Memory B cell (primary cell): ENCODE data around the gene ST8SIA6.

Source experiments
- ATAC-seq: fragments of 150-1000 bp; cut with Tn5 transposase; 2 replicates; pipeline ENCODE4 v1.10.0; 2021; ENCODE audit warnings: low read depth, mild to moderate bottlenecking, moderate library complexity
- DNase-seq, 2 donors: peaks; one replicate each; pipeline ENCODE4 v3.0.0; 2022; ENCODE audit warnings: low spot score in 2 of 2
- H3K27ac Mint-ChIP-seq: one replicate; pipeline ENCODE4 v1.8.0; 2022; ENCODE audit warnings: mild to moderate bottlenecking, moderate library complexity, mixed read lengths
- H3K27me3 Mint-ChIP-seq: one replicate; pipeline ENCODE4 v1.8.0; 2022; ENCODE audit warnings: mixed read lengths
- H3K36me3 Mint-ChIP-seq: one replicate; pipeline ENCODE4 v1.8.0; 2022; ENCODE audit warnings: mild to moderate bottlenecking, mixed read lengths
- H3K4me1 Mint-ChIP-seq: one replicate; pipeline ENCODE4 v1.8.0; 2022; ENCODE audit warnings: mixed read lengths
- H3K4me3 Mint-ChIP-seq: one replicate; pipeline ENCODE4 v1.8.0; 2022; ENCODE audit warnings: mild to moderate bottlenecking, moderate library complexity, mixed read lengths
- H3K9me3 Mint-ChIP-seq: one replicate; pipeline ENCODE4 v1.8.0; 2022; ENCODE audit warnings: mixed read lengths

The ST8SIA6 gene

DNA sequence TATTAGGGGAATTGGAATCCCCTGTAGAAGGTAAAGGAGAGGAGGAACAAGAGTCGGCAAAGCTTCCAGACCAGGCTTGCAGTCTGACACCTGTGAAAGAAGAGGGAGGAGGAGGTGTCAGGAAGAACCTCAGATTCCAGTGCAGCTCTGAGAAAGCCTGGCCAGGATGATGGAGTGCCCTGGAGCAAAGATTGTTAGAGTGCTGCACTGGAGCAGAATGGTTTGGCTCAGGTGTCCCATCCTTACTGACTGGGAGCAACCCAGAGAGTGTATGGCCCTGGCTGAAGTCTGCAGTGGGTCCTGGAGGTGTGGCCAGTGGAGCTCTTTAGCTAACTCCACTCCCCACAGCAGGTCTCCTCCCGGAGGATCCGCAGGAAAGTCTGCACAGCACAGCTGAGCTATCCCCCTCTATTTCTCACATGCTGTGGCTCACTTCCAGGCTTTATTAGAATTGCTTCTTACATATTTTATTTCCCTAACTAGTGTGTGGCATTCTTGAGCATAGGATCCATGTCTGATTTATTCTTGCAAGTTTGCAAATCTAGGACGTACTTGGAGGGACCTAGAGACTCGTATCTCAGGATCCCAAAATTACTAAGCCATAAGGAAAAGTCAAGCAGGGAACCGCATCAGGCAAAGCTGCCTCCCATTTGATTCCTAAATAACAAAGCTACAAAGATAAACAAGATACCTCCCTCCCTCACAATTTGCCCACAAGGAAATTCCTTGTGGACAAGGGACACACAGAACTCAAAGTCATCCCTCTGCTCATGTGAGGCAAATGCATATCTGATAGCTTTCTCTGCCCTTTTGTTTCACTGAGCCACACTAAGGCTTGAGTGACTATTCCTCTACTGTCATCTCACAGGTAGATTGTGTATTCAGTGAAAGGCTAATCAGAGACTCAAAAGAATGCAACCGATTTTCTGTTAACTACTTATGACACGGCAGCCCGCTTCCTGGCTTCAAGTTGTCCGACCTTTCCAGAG is 167.5 kb downstream of the ST8SIA6 start:
- ATAC-seq, result no peak

DNA sequence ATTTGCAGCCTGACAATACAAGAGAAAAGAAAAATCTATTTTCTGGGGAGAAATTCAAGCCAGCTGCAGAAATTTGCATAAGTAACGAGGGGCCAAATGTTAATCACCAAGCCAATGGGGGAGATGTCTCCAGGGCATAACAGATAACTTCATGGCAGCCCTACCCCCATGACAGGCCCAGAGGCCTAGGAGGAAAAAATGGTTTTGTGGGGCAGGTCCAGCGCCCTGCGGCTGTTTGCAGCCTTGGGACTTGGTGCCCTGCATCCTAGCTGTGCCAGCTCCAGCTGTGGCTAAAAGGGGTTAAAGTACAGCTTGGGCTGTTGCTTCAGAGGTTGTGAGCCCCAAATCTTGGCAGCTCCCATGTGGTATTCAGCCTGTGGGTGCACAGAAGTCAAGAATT is 172.1 kb downstream of the ST8SIA6 start:
- Mint-ChIP-seq H3K27me3 (peaks cover 1% of the 10 kb centered on the region), H3K4me3 (no peak overlapping the region), H3K9me3 (peaks cover 19% of the 10 kb centered on the region), H3K27ac (no peak overlapping the region), H3K36me3 (peaks cover 6% of the 10 kb centered on the region), H3K4me1 (no peaks in the 10 kb centered on the region)
- no peak for ATAC-seq
- no peak for DNase-seq

More for the DNA sequence above, 167.5 kb downstream of the ST8SIA6 start:
- Mint-ChIP-seq H3K27me3 (peaks cover 3% of the 10 kb centered on the region), H3K4me1 (no peaks in the 10 kb centered on the region), H3K27ac (no peak overlapping the region), H3K36me3 (peaks cover 2% of the 10 kb centered on the region), H3K4me3 (no peak overlapping the region), H3K9me3 (peaks cover 8% of the 10 kb centered on the region)
- no peak for DNase-seq

DNA sequence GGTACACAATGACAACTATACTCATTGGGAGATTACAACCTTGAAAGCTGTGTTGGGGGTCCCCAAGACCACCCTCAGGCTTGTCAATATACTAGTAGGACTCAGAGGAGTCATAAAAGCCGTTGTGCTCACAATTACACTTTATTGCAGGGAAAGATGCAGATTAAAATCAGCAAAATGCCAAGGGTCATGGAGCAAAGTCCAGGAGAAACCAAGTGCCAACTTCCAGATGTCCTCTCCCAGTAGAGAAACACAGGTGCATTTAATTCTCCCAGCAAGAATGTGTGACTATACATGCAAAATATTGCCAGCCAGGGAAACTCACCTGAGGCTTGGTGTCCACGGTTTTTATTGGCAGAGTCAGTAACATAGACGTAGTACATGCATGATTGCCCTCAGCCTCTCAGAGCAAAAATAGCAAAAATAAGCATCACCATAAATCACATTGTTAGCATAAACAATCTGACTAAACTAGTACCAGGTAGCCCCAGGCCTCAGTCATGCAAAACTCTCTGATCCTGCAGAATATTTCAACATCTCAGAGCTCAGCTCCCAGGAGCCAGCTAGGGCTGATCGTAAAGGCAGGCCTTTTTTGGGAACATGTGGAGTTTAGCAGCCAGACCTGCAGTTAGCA is 175.7 kb downstream of the ST8SIA6 start:
- DNase-seq (no peak), ATAC-seq (no peak)
- peaks cover 20% of the 10 kb centered on the region for H3K9me3 Mint-ChIP-seq
- no peak overlapping the region for H3K27ac Mint-ChIP-seq
- H3K4me3 Mint-ChIP-seq, result no peak overlapping the region
- H3K36me3 Mint-ChIP-seq, result peaks cover 5% of the 10 kb centered on the region
- no peaks in the 10 kb centered on the region for H3K4me1 Mint-ChIP-seq
- no peaks in the 10 kb centered on the region for H3K27me3 Mint-ChIP-seq

DNA sequence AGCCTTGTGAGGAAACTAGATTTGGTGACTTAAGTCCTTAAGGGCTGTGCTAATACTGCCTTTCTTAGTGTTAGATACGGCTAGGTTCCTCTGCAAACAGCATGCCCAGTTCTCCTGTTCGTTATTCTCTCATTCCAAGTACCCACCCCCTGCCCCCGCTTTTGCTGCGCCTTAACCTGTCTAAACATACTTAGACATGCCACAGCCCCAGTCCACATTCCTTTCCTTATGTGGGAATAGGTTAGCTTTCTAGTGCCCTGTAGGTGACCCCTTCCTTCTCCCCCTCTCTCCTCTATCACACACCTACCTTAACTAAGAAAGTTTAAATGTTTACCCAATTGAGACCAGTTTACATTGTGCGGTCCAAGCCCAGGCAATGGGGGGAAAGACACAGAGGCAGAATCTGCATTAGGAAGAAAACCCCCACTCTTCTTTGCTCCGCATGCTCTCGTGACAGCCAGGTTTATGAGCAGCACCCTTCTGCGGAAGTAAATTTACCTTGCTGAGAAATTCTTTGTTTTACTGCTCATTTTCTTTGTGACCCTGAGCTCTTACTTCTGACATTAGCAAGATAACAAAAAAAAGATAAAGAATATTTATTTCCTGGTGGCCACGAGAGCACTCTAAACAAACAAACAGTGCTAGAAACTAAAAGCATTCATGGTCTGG is 177.5 kb downstream of the ST8SIA6 start:
- peaks cover 4% of the 10 kb centered on the region for H3K36me3 Mint-ChIP-seq
- H3K27ac Mint-ChIP-seq, result no peak overlapping the region
- DNase-seq, result no peak
- H3K27me3 Mint-ChIP-seq, result peaks cover 3% of the 10 kb centered on the region
- peaks cover 13% of the 10 kb centered on the region for H3K9me3 Mint-ChIP-seq
- no peaks in the 10 kb centered on the region for H3K4me1 Mint-ChIP-seq
- no peak overlapping the region for H3K4me3 Mint-ChIP-seq
- no peak for ATAC-seq

DNA sequence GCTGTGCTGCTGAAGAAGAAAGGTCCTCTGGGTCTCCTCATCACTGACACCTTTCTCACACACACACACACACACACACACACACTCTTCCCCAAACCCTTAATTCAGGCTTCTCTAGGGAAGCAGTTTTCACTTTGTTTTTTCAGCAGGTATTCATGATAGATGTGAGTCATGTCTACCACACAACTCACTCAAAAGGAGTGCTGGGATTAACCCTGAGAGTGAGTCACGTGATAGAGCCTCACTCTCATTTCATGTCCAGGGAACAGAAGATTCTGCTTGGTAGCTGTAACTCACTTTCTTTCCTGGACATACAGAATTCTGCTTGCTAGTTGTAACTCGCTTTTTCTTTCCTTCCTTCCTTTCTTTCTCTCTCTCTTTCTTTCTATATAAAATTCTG is 181.0 kb downstream of the ST8SIA6 start:
- ATAC-seq (no peak), DNase-seq (no peak)
- Mint-ChIP-seq H3K4me3 (no peak overlapping the region), H3K27ac (no peak overlapping the region), H3K4me1 (no peaks in the 10 kb centered on the region), H3K36me3 (no peaks in the 10 kb centered on the region), H3K27me3 (peaks cover 5% of the 10 kb centered on the region), H3K9me3 (peaks cover 2% of the 10 kb centered on the region)

DNA sequence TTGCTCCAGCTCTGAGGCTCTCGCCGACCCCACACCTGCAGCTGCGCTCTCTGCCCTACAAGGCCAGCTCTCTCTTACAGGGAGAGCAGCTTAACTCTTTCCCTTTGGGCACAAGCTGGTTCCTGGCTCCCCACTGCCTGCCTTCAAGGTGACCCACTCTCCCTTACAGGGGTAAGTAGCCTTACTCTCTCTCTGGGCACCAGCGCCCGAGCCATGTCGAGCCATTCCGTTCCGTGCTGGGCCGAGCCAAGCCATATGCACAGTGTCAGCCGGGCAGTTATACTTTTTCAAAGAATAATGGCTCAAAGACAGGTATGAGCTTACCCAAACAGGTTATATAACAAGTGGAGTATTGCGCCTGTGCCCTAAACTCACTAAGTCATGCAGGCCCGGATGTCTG is 181.7 kb downstream of the ST8SIA6 start:
- ATAC-seq, result no peak
- Mint-ChIP-seq H3K27me3 (peaks cover 8% of the 10 kb centered on the region), H3K4me3 (no peak overlapping the region)

More for the DNA sequence above, 181.7 kb downstream of the ST8SIA6 start:
- Mint-ChIP-seq H3K27ac (no peak overlapping the region), H3K4me1 (no peaks in the 10 kb centered on the region), H3K9me3 (peaks cover 2% of the 10 kb centered on the region), H3K36me3 (no peaks in the 10 kb centered on the region)
- no peak for DNase-seq
